HL-60/S4 (cell line): ENCODE measurements around the gene PTPRN2.
"Not testable (repeated sequence)": the region's sequence is repeated elsewhere in the genome, so short reads cannot be mapped to it uniquely, and the experiment has no call there.

Source experiments
- in situ Hi-C: fragments of 300-500 bp; cut with MboI; formaldehyde crosslinking; loops from 2 replicates; pipeline ENCODE4 v1.14.3; 2022; ENCODE audit warnings: low sequenced_read_pairs

Gene PTPRN2

DNA sequence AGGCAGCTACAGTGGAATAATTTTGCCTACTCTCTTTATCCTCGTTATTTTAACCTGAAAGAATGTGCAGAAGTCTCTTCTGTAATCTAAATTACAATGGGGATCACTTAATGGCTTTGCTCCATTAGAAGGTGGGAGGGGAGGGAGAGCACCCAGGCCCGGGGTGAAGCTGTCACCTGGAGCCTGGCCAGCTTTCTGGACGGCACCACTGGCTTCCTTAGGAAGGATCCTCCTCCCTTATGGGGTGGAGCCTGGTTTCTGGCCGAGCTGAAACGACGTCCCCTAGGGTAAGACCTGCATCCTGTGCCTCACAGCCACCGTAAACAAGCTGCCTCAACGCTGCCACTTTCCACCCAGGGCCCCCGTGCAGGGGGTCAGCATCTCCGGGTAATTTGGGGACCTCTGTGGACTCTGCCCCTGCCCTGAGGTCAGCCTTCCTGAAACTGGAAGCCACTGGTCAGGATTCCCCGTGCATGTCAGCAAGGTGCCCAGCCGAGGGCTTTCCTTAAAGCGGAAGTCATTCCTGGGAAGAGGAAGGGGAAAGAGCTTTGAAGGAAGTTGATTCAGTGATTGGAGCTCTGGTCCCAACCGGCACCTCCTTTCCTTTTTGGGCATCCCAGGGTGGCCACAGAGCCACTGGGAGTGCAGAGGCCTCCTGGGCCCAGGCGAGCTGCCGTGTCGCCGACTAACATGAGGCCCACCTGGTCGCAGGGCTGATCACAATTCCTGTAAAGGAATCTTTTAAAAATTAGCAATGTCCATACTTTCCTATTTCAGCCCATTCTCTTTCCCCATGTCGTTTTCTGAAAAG is 681.8 kb downstream of the PTPRN2 start:
- in situ Hi-C loops, result no loop called here

DNA sequence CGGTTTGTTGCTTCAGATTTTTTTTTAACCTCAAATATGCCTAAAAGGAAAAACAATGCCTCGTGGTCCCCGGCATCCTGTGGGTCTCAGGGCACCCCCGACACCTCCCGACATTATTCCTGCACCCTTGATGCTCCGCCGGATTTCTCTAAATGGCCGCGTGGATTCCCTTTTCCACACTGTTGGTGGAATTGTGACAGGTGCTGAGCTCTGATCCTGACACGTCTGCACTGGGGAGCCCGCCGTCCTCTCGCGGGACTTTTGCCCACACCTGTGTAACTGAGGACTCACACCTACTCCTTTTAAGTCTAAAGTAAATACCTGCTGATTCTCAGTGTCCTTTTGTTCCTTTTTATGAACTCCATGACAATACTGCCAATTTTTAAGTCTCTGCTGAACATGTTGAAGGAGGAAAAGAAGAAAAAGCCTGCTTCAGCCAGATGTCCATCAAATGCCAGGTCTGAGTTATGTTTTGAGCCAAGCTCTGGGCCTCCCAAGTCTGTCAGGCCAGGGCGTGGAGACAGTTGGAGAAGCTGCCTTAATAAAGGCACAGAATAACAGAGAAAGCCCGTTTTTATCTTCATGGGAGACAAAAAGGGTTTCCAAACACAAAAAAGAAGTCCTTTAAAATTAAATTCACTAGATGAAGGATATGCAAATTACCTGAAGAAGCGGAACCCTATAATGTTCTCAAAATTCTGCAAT is 682.6 kb downstream of the PTPRN2 start:
- in situ Hi-C loops, result no loop called here

DNA sequence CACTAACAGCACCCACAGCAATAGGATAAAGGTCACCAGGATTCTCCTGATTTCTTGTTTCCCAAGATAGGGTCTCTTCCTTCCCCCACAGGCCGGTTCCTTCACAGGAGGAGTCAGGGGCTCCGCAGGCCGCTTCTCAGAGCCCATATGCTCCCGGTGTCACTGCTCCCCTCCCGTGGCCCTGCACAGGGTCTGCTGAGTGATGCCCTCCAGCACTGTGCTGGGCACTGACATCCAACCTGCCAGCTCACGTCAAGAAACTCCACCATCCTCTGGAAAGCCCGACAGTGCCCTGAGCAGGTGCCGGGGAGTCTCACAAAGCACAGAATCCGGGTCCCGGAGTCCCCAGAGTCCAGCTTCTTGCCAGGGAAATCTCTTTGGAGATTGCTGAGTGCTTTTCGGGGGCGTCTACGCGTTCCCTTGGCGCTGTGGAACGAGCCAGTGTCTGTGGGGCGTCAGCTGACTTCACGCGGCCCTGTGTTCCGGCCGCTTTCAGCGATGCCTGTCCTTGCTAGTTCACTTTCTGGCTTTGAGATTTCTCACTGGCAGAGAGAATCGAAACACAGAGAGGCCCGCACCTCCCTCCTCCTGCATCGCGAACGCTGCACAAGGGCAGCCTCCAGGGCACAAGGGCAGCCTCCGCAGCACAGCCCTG is 683.3 kb downstream of the PTPRN2 start:
- in situ Hi-C loops, result no loop called here

DNA sequence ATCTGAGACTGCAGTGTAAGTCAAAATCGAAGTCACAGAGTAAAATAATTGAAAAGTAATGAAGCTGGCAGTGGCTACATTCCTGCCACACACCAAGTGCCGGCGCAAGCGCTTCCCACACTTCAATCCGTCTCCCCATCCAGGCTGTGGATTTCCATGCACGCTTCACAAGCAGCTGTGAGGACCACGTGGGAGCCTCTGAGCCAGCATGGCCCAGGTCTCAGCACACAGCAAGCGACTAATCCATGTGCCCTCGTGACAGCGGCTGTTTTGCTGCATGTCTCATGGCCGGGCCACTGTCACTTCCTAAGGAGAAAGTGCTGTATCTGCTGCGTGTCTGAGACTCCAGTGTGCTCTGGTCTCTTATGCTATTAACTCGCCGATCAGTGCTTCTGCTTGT is 683.9 kb downstream of the PTPRN2 start:
- in situ Hi-C loops, result no loop called here

DNA sequence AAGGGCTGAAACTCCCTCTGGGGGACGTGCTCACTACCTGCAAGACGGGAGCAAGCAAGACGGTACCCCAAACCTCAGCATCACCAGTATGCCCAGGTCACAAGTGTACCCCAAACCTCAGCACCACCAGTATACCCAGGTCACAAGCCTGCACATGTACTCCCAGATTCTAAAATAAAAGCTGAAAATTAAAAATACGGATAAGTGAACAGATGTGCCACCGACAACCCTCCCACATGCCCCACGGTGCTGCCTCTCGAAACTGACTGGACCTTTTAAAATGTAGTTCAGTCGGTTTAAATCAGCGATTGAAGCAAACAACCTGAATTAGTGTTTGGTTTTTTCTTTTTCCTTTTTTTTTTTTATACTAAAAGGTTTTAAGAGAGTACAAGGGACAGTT is 684.3 kb downstream of the PTPRN2 start:
- in situ Hi-C loops, result no loop called here

DNA sequence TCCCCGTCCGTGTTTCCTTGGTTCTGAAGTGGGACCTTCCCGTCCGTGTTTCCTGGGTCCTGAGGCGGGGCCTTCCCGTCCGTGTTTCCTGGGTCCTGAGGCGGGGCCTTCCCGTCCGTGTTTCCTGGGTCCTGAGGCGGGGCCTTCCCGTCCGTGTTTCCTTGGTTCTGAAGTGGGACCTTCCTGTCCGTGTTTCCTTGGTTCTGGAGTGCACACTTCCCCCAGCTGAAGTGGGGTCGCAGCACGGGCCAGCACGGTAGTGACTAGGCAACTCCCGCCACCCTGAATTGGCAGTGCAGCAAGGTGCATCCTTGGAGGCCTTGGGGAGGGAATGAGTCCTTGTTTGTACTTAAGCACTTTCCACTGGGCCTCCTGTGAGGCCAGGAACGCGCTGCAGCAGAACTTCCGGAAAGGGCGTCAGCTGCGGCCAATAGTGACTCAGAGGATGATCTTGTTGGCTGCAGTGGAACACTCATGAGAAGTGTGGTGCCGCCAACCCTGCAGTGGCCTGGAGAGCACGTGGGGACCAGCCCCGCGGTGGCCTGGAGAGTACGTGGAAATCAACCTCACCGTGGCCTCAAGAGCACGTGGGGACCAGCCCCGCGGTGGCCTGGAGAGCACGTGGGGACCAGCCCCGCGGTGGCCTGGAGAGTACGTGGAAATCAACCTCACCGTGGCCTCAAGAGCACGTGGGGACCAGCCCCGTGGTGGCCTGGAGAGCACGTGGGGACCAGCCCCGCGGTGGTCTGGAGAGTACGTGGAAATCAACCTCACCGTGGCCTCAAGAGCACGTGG is 685.6 kb downstream of the PTPRN2 start:
- in situ Hi-C loops, result not testable (repeated sequence)

DNA sequence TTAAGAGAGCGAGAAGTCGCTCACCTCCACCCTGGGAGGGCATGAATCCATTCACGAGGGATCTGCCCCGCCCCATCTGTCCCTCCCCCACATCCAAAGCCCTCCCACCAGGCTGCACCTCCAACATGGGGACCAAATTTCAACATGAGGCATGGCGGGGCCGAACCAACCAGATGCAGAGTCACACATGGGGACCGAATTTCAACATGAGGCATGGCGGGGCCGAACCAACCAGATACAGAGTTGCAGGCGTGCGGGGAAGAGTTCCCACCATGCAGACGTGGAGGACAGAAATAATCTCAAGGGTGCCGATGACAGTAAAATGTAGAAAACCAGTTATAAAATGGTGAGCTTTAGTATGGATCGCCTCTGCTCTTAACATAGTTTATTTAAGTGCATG is 686.5 kb downstream of the PTPRN2 start:
- in situ Hi-C loops, result no loop called here

DNA sequence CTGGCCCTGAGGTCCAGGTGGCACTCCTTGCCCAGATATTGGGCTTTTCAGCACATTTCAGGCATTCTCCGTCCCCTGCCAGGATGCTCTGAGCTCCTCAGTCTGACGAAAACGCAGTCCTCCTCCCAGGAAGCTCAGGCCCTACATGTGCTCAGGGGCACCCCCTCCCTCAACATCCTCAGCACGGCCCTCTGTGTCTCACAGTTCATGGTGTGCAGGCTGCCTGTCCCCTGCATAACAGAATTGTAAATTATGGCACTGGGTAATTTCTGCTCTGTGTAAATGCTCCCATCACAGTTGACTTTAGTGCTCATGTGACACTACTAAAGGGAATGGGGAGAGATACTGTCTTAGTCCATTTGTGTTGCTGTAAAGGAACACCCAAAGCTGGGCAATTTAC is 687.1 kb downstream of the PTPRN2 start:
- in situ Hi-C loops, result no loop called here

DNA sequence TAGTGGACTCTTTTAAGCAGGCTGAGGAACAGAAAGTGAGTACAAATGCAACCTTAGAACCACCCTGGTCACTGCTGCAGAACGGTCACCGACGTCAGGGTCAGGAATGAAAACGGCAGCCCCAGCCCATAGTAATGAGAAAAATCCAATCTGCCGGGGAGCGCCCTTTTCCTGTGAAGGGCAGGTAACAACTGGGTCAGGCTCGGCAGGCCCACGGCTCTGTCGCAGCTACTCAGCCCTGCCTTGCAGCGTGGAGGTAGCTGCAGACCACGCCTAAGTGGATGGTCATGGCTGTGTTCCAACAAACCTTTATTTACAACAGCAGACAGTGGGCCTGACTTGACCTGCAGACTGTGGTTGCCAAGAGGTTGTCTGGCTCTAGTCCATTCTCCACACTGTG is 687.6 kb downstream of the PTPRN2 start:
- in situ Hi-C loops, result no loop called here

DNA sequence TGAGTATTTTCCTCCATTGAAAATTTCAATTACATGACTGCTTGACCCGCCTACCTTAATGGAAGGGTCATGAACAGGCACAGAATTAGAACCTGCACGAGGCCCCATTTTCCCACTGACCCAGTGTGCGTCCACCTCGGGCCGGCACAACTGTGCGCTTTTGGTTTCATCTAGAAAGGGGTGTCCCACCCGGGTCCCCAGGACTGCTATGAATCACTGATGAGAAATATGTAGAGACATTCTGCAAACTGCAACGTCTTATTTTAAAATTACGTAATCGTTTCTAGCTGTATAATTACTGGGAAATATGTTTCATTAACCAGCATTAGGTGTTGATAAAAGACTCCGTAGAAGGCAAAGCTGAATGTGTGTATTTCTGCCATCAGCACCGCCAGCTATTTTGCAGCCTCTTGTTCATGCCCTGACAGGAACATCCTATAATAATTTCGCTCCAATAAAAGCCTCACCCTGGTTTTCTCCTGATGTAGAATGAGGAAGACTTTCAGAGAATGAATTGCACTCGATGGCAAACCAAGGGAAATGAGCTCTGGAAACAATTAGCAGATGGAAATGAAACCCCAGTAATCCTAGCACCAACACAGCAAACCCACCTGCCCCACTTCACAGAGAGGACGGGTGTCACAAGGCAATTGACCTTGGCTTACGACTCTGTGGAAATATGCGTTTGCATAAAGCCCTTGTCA is 688.7 kb downstream of the PTPRN2 start:
- in situ Hi-C loops, result loop anchor here (25.0 kb wide), 1 partner anchor 462 kb away; no protein-coding TSS in a partner anchor

DNA sequence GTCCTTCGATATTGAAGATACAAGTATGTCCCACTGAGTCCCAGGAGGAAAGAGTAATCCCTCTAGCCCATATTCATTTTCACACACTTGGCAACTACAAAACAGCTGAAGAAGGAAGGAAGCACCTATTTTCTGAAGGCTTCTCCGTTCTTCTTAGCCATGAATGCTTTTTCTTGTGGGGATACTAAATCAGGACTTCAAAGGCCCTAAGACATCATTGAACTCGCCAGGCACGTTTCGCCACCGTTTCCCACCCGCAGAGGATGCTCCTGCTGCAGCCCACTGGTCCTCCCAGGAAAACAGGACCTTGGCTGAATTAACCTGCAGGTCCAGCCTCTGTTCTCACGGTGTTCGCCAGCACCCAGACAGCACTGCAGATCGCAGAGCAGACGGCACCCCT is 689.4 kb downstream of the PTPRN2 start:
- in situ Hi-C loops, result loop anchor here (25.0 kb wide), 1 partner anchor 461 kb away; no protein-coding TSS in a partner anchor

DNA sequence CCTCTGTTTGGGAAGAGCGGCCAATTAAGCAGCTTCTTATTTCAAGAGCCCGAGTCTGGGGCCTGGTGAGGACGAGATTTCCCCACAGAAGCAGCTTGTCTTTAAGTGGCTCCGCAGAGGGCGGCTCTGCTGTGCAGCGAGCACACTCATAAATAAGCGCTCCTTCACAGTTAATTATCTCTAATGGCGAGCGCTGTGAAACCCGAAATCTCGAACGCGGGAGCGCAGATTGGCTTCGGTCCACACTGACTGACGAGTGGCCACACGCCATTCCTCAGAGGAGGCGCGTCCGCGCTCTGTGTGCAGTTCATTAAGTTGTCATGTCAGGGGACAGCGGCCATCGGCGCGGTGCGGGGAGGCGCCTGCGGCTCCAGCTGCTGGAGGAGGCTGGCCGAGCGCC is 689.9 kb downstream of the PTPRN2 start:
- in situ Hi-C loops, result loop anchor here (25.0 kb wide), 1 partner anchor 460 kb away; no protein-coding TSS in a partner anchor

DNA sequence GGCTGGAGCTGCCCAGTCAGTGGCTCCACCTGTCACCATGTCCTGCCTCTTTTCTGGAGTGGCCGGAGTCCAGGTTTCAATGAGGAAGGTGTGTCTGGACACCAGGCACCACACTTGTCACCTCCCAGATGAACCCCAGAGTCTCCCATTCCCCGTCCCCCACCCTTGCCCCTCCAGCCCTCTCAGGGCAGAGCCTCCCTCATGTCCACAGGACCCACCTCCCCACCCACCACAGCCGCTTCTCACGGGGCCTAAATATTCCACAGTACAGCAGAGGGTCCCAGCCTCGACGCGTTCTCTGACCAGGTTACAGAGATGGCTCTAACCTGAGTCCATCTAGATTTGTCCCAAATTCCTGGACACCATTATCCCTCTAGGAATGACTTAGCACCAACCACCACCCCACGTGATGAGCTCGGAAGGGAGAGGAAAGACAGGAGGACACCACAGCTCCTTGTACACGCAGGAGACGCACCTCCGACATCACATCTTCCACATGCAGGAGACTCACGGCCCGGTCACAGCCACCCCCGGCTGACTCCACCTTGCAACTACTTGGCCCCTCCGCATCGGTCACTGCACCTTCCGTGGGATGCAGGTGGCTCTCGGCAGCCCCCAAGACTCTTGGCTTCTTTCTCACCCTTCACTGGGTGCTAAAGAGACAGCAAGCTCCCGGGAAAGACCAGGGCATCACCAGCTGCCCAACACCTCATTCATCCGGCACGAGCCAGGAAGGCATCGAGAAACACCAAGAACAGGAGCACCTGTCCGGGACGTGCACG is 690.7 kb downstream of the PTPRN2 start:
- in situ Hi-C loops, result loop anchor here (25.0 kb wide), 1 partner anchor 460 kb away; no protein-coding TSS in a partner anchor

DNA sequence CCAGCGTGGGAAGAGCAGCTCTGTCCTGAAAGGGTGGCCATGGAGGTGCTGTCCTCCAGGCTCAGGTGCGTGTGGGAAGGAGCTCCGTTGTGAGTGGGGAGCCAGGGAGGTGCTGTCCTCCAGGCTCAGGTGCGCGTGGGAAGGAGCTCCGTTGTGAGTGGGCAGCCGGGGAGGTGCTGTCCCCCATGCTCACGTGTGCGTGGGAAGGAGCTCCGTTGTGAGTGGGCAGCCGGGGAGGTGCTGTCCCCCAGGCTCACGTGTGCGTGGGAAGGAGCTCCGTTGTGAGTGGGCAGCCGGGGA is 691.3 kb downstream of the PTPRN2 start:
- in situ Hi-C loops, result loop anchor here (25.0 kb wide), 1 partner anchor 459 kb away; no protein-coding TSS in a partner anchor

DNA sequence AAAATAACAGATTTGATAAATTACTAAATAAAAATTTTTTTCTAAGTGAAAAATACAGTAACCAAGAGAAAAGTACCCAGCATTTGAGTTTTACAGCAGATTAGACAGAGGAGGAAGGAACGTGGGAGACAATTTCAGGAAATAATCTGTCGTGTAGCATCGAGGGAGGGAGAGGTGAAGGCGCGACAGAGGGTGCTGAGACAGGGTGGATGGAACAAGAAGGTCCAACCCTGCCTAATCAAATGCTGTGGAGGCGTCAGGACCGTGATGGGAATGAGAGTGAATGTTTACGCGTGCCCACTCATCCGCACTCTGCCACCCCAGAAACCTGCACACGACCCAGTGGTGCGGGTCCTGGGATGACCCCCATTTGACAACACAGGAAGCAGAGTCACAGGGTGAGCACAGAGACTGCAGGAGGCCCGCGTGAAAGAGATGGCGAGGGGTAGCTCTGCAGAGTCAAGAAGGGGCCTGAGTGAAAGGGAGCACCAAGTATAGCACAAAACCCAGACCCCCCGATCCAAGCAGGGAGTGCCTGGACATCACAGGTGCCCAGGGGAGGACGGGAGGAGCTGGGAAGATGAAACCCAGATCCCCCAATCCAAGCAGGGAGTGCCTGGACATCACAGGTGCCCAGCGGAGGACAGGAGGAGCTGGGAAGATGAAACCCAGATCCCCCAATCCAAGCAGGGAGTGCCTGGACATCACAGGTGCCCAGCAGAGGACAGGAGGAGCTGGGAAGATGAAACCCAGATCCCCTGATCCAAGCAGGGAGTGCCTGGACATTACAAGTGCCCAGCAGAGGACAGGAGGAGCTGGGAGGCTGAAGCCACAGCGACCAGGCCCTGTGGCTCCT is 691.9 kb downstream of the PTPRN2 start:
- in situ Hi-C loops, result loop anchor here (25.0 kb wide), 1 partner anchor 458 kb away; no protein-coding TSS in a partner anchor

DNA sequence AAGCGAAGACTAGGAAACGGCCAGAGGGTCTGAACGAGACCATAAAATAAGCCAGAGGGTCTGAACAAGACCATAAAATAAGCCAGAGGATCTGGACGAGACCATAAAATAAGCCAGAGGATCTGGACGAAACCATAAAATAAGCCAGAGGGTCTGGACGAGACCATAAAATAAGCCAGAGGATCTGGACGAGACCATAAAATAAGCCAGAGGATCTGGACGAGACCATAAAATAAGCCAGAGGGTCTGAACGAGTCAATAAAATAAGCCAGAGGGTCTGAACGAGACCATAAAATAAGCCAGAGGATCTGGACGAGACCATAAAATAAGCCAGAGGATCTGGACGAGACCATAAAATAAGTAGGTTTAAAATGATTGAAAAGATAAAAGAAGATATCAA is 692.5 kb downstream of the PTPRN2 start:
- in situ Hi-C loops, result loop anchor here (25.0 kb wide), 1 partner anchor 458 kb away; no protein-coding TSS in a partner anchor

DNA sequence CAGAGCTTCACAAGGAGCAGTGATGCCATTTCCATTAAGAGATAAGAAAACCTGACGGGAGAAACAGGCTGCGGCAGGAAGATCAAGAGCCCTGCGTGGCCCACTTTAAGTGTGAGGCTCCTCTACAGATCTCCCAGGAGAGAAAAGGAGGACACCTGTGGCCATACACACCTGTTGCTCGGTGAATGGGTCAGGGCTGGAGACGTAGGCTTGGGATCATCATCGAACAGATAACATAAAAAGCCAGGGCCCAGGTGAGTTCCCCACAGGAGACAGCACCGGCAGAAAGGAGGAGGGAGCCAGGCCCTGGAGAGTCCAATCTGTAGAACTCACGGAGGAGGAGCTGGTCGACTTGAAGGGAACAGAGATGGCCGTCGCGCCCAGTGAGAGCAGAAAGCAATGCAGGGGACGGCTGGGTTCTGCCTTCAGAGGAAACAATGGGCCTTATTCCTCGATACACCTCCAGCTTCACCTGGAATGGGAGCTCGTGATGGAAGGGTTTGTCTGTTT is 694.0 kb downstream of the PTPRN2 start:
- in situ Hi-C loops, result loop anchor here (25.0 kb wide), 1 partner anchor 456 kb away; no protein-coding TSS in a partner anchor
